B cell (primary cell): ENCODE measurements around the gene NOS1AP. TPM values are rescaled to one million over a fixed set of nuclear protein-coding genes. Genes with fewer than 3 reads are reported as not detected.

Source experiments
- ATAC-seq: fragments of 200-7000 bp; cut with Tn5 transposase; one replicate; pipeline ENCODE4 v1.10.0; 2021; ENCODE audit warnings: low read depth, mild to moderate bottlenecking, moderate number of reproducible peaks, moderate library complexity
- CTCF ChIA-PET: fragments of 350-600 bp; sonication (Branson Sonifier 250); formaldehyde crosslinking; loops from one replicate; lab custom pipeline; 2021; ENCODE audit warnings: antibody characterized with exemption, inconsistent platforms; lab: Charles Lee
- POLR2A ChIA-PET: fragments of 350-600 bp; sonication (Branson Sonifier 250); formaldehyde crosslinking; loops from one replicate; lab custom pipeline; 2021; ENCODE audit warnings: antibody characterized with exemption; lab: Charles Lee
- DNase-seq: peaks from one replicate; pipeline ENCODE4 v3.0.0; 2013
- H2AFZ ChIP-seq: 2 replicates; pipeline ENCODE4 v1.6.1; 2012; ENCODE audit warnings: mild to moderate bottlenecking, low read depth, low read length; ENCODE audit not compliant: insufficient read depth, poor library complexity, severe bottlenecking
- H3K27ac ChIP-seq, 2 donors: 1 replicate in 1 of 2; 2 replicates in 1 of 2; pipeline ENCODE4 v1.5.1; 2012 to 2013; ENCODE audit warnings: low read length in 2 of 2, mild to moderate bottlenecking in 2 of 2, moderate library complexity in 1 of 2
- H3K27me3 ChIP-seq, 4 experiments: fragments of 200-600 bp in 1 of 4; sonication (generic) in 1 of 4; replicated peaks in 1 of 4; 1 replicate in 2 of 4; 2 replicates in 2 of 4; pipeline versions ENCODE4 v1.6.1 to v1.7.0; 2013 to 2016; ENCODE audit warnings: low read length in 3 of 4, mild to moderate bottlenecking in 2 of 4, mixed read lengths in 1 of 4, moderate library complexity in 1 of 4; ENCODE audit not compliant: insufficient read depth in 4 of 4, control insufficient read depth in 3 of 4; ENCODE audit errors: control extremely low read depth in 1 of 4
- H3K36me3 ChIP-seq, 2 experiments: replicated peaks in 1 of 2; 1 replicate in 1 of 2; 2 replicates in 1 of 2; pipeline versions ENCODE4 v1.6.1 to v1.7.1; 2013; ENCODE audit warnings: low read length in 1 of 2; ENCODE audit not compliant: insufficient read depth in 2 of 2, control insufficient read depth in 1 of 2; ENCODE audit errors: control extremely low read depth in 1 of 2, extremely low read depth in 1 of 2
- H3K4me1 ChIP-seq, 2 donors: fragments of 200-600 bp in 1 of 2; sonication (generic) in 1 of 2; 1 replicate in 1 of 2; 2 replicates in 1 of 2; pipeline versions ENCODE4 v1.5.1 to v1.6.1; 2013 to 2017; ENCODE audit warnings: low read length in 2 of 2; ENCODE audit not compliant: control insufficient read depth in 2 of 2, insufficient read depth in 2 of 2
- H3K4me2 ChIP-seq: replicated peaks from 2 replicates; pipeline ENCODE3; 2012; ENCODE audit warnings: mild to moderate bottlenecking, low read depth, low read length; ENCODE audit not compliant: poor library complexity, severe bottlenecking
- H3K4me3 ChIP-seq, 5 experiments: fragments of 200-600 bp in 1 of 5; sonication (generic) in 1 of 5; 1 replicate in 3 of 5; 2 replicates in 2 of 5; pipeline versions ENCODE4 v1.5.1 to v1.7.0; 2011 to 2016; ENCODE audit warnings: low read length in 4 of 5, mild to moderate bottlenecking in 4 of 5, low read depth in 2 of 5, control low read depth in 1 of 5, moderate library complexity in 1 of 5; ENCODE audit not compliant: insufficient read depth in 1 of 5; ENCODE audit errors: control extremely low read depth in 1 of 5, extremely low read depth in 1 of 5
- H3K79me2 ChIP-seq: fragments of 200-600 bp; sonication (generic); one replicate; pipeline ENCODE4 v1.6.0; 2016; ENCODE audit warnings: low read length; ENCODE audit not compliant: control insufficient read depth, insufficient read depth
- H3K9ac ChIP-seq: fragments of 200-600 bp; sonication (generic); 2 replicates; pipeline ENCODE4 v1.6.1; 2017; ENCODE audit warnings: mild to moderate bottlenecking, low read length, moderate library complexity
- H3K9me3 ChIP-seq, 3 donors: one replicate each; pipeline versions ENCODE4 v1.6.1 to v1.7.1; 2013; ENCODE audit warnings: low read length in 2 of 3; ENCODE audit not compliant: control insufficient read depth in 2 of 3, insufficient read depth in 1 of 3; ENCODE audit errors: control extremely low read depth in 1 of 3
- H4K20me1 ChIP-seq: 2 replicates; pipeline ENCODE4 v1.6.0; 2012; ENCODE audit warnings: mild to moderate bottlenecking, low read length; ENCODE audit not compliant: insufficient read depth, control insufficient read depth, poor library complexity, severe bottlenecking
- H3K27ac Mint-ChIP-seq: one replicate; pipeline ENCODE4 v1.8.0; 2021; ENCODE audit warnings: mixed read lengths
- H3K27me3 Mint-ChIP-seq: one replicate; pipeline ENCODE4 v1.8.0; 2021; ENCODE audit warnings: mixed read lengths
- H3K4me1 Mint-ChIP-seq: one replicate; pipeline ENCODE4 v1.8.0; 2021; ENCODE audit warnings: mixed read lengths
- H3K4me3 Mint-ChIP-seq: one replicate; pipeline ENCODE4 v1.8.0; 2021; ENCODE audit warnings: mixed read lengths
- H3K9me3 Mint-ChIP-seq: one replicate; pipeline ENCODE4 v1.8.0; 2022; ENCODE audit warnings: mixed read lengths; ENCODE audit not compliant: insufficient read depth
- EZH2 ChIP-seq: IDR thresholded peaks from 2 replicates; pipeline ENCODE4 v1.6.1; 2012; ENCODE audit warnings: borderline replicate concordance, low read depth, mild to moderate bottlenecking, moderate library complexity, low read length; ENCODE audit not compliant: insufficient read depth, poor library complexity, severe bottlenecking
- WGBS: methylation state at CpG from one replicate; pipeline ENCODE4 v1.1.5; 2013; ENCODE audit warnings: missing lambda C conversion rate; ENCODE audit not compliant: insufficient coverage; 5-methylcytosine and 5-hydroxymethylcytosine counted together
- intact Hi-C: fragments of 100-400 bp; cut with micrococcal nuclease; formaldehyde crosslinking; loops from one replicate; pipeline ENCODE4 v1.10.0; 2022
- polyA plus RNA-seq: library from polyadenylated mRNA; depleted of rRNA; stranded (reverse); fragments of >200 nt; gene quantifications from 2 replicates; pipeline ENCODE4 v1.2.3, GENCODE V29; 2012
- total RNA-seq, 2 donors: library from RNA; stranded (reverse); fragments of 120-200 nt in 1 of 2; gene quantifications; 1 replicate in 1 of 2; 2 replicates in 1 of 2; pipeline versions ENCODE4 v1.2.3 to v1.2.4, GENCODE V29; 2013 to 2022
- TF ChIP-seq, protein P1 (sequence below): fragments of 200-600 bp; IDR thresholded peaks from one replicate; pipeline ENCODE4 v1.8.0; 2022; ENCODE audit warnings: antibody characterized with exemption, mild to moderate bottlenecking

NOS1AP gene
- total and polyA plus RNA-seq, 2 donors (not counting 1 experiment from before 2014, with no cell fraction given) = 0.32 TPM; not detected in 1

DNA sequence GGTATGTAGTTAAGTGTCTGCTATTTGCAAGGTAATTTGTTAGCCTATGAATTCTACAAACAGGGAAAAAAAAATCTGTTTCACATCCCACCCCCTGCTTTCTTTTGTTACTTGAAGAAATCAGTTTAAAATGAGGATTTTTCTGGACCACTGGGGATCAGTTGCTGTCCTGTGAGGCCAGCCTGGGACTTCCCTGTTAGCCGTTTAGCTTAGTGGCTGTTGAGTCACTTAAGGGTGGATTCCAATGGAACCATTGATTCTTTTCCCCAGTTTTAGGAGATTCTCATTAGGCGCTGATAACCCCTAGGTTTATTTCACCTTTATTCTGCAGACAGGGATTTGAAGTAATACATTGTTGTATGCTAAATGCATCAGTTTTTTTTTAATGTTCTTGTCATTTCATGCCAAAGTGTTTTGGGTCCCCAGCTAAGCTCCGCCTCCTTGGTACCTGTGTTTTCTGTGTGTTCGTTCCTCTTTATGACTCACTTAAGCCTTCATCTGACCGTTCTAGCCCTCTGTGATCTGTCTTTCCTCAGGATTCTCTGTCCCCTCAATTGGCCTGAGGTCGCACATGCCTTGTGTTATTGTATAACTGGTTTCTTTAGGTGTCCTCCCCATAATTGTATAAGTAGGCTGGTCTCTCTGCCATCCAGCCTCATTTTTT is 59.3 kb downstream of the NOS1AP start:
- no peak overlapping the region for H2AFZ ChIP-seq
- WGBS = 68% methylated on average over 3 of the region's 6 CpGs
- no peak overlapping the region for H3K4me2 ChIP-seq
- ChIA-PET CTCF (no interaction called here), POLR2A (no interaction called here)
- Mint-ChIP-seq H3K27me3 (peaks cover 31% of the 10 kb centered on the region), H3K27ac (no peak overlapping the region), H3K4me3 (no peak overlapping the region), H3K9me3 (no peaks in the 10 kb centered on the region), H3K4me1 (no peaks in the 10 kb centered on the region)
- no peaks in the 10 kb centered on the region for H3K4me1 ChIP-seq
- DNase-seq = no peak
- intact Hi-C loops = no loop called here
- H3K79me2 ChIP-seq = no peaks in the 10 kb centered on the region
- no peaks in the 10 kb centered on the region for H4K20me1 ChIP-seq
- peaks cover 0 to 4% (median 0%) of the 10 kb centered on the region in 3 donors for H3K9me3 ChIP-seq
- H3K27ac ChIP-seq = no peak overlapping the region
- no peak for ATAC-seq
- H3K4me3 ChIP-seq = no peak overlapping the region
- TF ChIP-seq, protein P1, sequence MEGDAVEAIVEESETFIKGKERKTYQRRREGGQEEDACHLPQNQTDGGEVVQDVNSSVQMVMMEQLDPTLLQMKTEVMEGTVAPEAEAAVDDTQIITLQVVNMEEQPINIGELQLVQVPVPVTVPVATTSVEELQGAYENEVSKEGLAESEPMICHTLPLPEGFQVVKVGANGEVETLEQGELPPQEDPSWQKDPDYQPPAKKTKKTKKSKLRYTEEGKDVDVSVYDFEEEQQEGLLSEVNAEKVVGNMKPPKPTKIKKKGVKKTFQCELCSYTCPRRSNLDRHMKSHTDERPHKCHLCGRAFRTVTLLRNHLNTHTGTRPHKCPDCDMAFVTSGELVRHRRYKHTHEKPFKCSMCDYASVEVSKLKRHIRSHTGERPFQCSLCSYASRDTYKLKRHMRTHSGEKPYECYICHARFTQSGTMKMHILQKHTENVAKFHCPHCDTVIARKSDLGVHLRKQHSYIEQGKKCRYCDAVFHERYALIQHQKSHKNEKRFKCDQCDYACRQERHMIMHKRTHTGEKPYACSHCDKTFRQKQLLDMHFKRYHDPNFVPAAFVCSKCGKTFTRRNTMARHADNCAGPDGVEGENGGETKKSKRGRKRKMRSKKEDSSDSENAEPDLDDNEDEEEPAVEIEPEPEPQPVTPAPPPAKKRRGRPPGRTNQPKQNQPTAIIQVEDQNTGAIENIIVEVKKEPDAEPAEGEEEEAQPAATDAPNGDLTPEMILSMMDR = no peak
- no peak for TF ChIP-seq EZH2
- H3K9ac ChIP-seq = no peak overlapping the region
- peaks cover 0 to 4% (median 0%) of the 10 kb centered on the region in 4 experiments for H3K27me3 ChIP-seq
- H3K36me3 ChIP-seq = no peaks in the 10 kb centered on the region

DNA sequence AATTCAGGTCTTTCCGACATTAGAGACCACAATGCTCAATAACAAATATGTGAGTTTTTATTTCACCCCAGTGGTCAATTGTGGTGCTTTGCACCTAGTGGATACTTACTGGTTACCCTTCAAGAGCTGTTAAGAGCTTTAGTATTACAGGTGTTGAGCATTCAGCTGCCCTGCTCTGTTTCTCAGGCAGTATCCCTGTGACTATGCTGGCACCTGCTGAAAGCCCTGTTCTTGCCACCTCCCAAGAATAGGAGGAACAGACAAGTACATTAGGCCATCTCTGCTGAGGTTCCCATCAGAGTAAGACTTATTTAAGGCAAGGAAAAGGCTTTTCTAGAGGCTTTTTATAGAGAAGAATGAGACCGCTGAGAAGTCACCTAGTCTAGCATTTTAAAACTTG is 60.8 kb downstream of the NOS1AP start:
- TF ChIP-seq, protein P1 = no peak
- no peak for TF ChIP-seq EZH2
- intact Hi-C loops = no loop called here
- H3K27ac Mint-ChIP-seq = no peak overlapping the region
- no peaks in the 10 kb centered on the region for H3K79me2 ChIP-seq
- H4K20me1 ChIP-seq = no peaks in the 10 kb centered on the region
- H3K9me3 Mint-ChIP-seq = no peaks in the 10 kb centered on the region
- H3K27me3 ChIP-seq = peaks cover 0 to 4% (median 0%) of the 10 kb centered on the region in 4 experiments
- no peak overlapping the region for H3K9ac ChIP-seq
- CTCF ChIA-PET = no interaction called here
- no peak overlapping the region for H3K27ac ChIP-seq
- H2AFZ ChIP-seq = no peak overlapping the region
- H3K4me3 Mint-ChIP-seq = no peak overlapping the region
- DNase-seq (no peak), ATAC-seq (no peak)
- H3K4me1 Mint-ChIP-seq = no peaks in the 10 kb centered on the region
- no peaks in the 10 kb centered on the region for H3K36me3 ChIP-seq
- H3K27me3 Mint-ChIP-seq = peaks cover 32% of the 10 kb centered on the region
- H3K4me2 ChIP-seq = no peak overlapping the region
- H3K9me3 ChIP-seq = peaks cover 0 to under 1% (median 0%) of the 10 kb centered on the region in 3 donors
- 63% methylated on average over 2 of the region's 2 CpGs for WGBS
- H3K4me3 ChIP-seq = no peak overlapping the region
- no peaks in the 10 kb centered on the region for H3K4me1 ChIP-seq
- POLR2A ChIA-PET = no interaction called here
